ENCODE results near the gene PACSIN2. TPM values are rescaled to one million over a fixed set of nuclear protein-coding genes. Genes with fewer than 3 reads are reported as not detected.

Gene PACSIN2
- total RNA-seq, 1 donor from 2014 or later = 24.5 TPM

GRCh38 chr22:42841444-42841843 is 173.5 kb downstream of the PACSIN2 start:
- no peak for DNase-seq (ENCODE audit: low spot score in 2 of 2)
- no peak for FAIRE-seq

GRCh38 chr22:42837556-42837955 is 177.4 kb downstream of the PACSIN2 start:
- DNase-seq (ENCODE audit: low spot score in 2 of 2) (no peak), FAIRE-seq (no peak)

GRCh38 chr22:42836026-42836425 is 178.9 kb downstream of the PACSIN2 start:
- DNase-seq (ENCODE audit: low spot score in 2 of 2) (no peak), FAIRE-seq (no peak)

GRCh38 chr22:42834177-42834949 is 180.6 kb downstream of the PACSIN2 start:
- DNase-seq (ENCODE audit: low spot score in 2 of 2) (no peak), FAIRE-seq (no peak)

GRCh38 chr22:42833104-42833503 is 181.8 kb downstream of the PACSIN2 start:
- no peak for DNase-seq (ENCODE audit: low spot score in 2 of 2)

GRCh38 chr22:42831712-42832111 is 183.2 kb downstream of the PACSIN2 start:
- DNase-seq (ENCODE audit: low spot score in 2 of 2) (no peak), FAIRE-seq (no peak)

More at GRCh38 chr22:42833104-42833503, 181.8 kb downstream of the PACSIN2 start:
- no peak for FAIRE-seq

GRCh38 chr22:42830161-42830560 is 184.8 kb downstream of the PACSIN2 start:
- FAIRE-seq = no peak

GRCh38 chr22:42829302-42829701 is 185.6 kb downstream of the PACSIN2 start:
- no peak for DNase-seq (ENCODE audit: low spot score in 2 of 2)
- FAIRE-seq = no peak

More at GRCh38 chr22:42830161-42830560, 184.8 kb downstream of the PACSIN2 start:
- no peak for DNase-seq (ENCODE audit: low spot score in 2 of 2)

- no peak for FAIRE-seq
Measured at GRCh38 chr22:42825796-42826195, 189.2 kb downstream of the PACSIN2 start.

GRCh38 chr22:42821386-42821785 is 193.6 kb downstream of the PACSIN2 start:
- DNase-seq (ENCODE audit: low spot score in 2 of 2) (no peak), FAIRE-seq (no peak)

More at GRCh38 chr22:42825796-42826195, 189.2 kb downstream of the PACSIN2 start:
- DNase-seq (ENCODE audit: low spot score in 2 of 2) = no peak

GRCh38 chr22:42820045-42820763 is 194.7 kb downstream of the PACSIN2 start:
- FAIRE-seq = no peak

More at GRCh38 chr22:42820045-42820763, 194.7 kb downstream of the PACSIN2 start:
- no peak for DNase-seq (ENCODE audit: low spot score in 2 of 2)

Other genes with a start within 250 kb of the PACSIN2 start
- gene ARFGAP3, start 157.9 kb downstream of the PACSIN2 start, total RNA-seq = 84.8 TPM
- 75.4 TPM for gene TTLL1, start 74.2 kb upstream of the PACSIN2 start, total RNA-seq
- not detected for gene BIK, start 95.6 kb upstream of the PACSIN2 start, total RNA-seq
- 13.9 TPM for gene MCAT, start 128.2 kb upstream of the PACSIN2 start, total RNA-seq
- gene TSPO, start 136.4 kb upstream of the PACSIN2 start, total RNA-seq = 36.7 TPM
- gene TTLL12, start 172.0 kb upstream of the PACSIN2 start, total RNA-seq = 30.6 TPM

All from frontal cortex (tissue), 4 donors.